AG09319 (cell line): ENCODE data around the gene KIRREL3.
"Not testable (repeated sequence)": the region's sequence is repeated elsewhere in the genome, so short reads cannot be mapped to it uniquely, and the experiment has no call there.

Experiments
- DNase-seq: peaks from one replicate; pipeline ENCODE4 v3.0.0-alpha.2; 2010; ENCODE audit warnings: low read depth; ENCODE audit errors: extremely low read depth
- TF ChIP-seq, protein P1 (sequence below): IDR thresholded peaks from 2 replicates; pipeline ENCODE4 v1.5.1; 2011; ENCODE audit warnings: low read depth, mild to moderate bottlenecking, inconsistent platforms, low read length, moderate library complexity

KIRREL3 gene

DNA sequence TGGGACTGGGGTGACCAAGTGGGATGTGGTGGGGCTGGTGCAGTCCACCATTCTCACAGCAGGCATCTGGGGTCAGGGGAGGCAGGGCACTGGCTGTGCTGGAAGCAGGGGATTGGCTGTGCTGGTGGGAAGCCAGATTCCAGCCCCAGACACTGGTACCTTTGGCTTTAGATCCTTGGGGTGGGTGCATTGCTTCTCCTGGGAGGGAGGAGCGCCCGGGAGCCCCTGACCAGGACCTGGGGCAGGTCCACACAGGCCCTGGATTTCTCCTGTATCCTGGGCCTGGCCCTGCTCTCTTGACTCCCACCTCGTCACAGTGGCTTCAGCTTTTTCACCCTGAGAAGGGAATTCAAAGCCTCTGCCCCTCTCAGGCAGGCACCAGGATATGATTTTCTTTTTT is 606.5 kb downstream of the KIRREL3 start:
- no peak for DNase-seq

DNA sequence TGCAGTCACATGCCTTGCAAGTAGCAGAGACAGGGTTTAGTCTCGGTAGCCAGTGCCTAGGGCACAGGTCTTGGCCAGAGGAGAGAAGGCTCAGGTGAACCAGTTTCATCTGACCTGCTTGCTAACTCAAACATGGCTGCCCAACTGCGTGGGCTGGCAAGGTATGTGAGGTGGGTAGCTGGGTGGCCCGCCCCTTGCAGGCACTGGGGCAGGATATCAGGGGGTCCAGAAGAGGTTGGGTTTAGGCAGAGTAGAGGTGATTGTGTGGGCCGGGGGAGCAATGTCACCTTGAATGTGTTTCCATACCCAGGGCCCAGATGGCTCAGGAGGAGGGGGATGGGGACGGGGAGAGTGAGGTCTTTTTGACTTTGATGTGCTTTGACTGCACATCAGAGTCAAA is 607.4 kb downstream of the KIRREL3 start:
- no peak for DNase-seq
- TF ChIP-seq, protein P1, sequence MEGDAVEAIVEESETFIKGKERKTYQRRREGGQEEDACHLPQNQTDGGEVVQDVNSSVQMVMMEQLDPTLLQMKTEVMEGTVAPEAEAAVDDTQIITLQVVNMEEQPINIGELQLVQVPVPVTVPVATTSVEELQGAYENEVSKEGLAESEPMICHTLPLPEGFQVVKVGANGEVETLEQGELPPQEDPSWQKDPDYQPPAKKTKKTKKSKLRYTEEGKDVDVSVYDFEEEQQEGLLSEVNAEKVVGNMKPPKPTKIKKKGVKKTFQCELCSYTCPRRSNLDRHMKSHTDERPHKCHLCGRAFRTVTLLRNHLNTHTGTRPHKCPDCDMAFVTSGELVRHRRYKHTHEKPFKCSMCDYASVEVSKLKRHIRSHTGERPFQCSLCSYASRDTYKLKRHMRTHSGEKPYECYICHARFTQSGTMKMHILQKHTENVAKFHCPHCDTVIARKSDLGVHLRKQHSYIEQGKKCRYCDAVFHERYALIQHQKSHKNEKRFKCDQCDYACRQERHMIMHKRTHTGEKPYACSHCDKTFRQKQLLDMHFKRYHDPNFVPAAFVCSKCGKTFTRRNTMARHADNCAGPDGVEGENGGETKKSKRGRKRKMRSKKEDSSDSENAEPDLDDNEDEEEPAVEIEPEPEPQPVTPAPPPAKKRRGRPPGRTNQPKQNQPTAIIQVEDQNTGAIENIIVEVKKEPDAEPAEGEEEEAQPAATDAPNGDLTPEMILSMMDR = no peak

More for the DNA sequence above, 606.5 kb downstream of the KIRREL3 start:
- TF ChIP-seq, protein P1 = no peak

DNA sequence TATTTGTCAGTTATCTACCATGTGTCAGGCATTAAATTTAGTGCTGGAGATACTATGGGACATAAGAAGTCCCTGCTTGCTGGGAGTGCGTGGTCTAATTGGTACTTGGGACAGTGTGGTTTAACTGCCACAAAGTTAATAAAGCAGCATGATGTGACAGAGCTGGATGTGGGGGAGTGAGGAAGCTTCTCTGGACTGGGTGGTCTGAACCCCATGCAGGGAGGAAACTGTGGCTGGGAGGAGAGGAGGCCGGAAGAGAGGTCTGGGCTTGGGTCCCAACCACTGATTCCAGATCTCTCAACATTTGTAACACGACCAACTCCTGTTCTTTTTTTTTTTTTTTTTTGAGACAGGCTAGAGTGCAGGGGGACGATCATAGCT is 607.9 kb downstream of the KIRREL3 start:
- TF ChIP-seq, protein P1 = no peak
- no peak for DNase-seq

DNA sequence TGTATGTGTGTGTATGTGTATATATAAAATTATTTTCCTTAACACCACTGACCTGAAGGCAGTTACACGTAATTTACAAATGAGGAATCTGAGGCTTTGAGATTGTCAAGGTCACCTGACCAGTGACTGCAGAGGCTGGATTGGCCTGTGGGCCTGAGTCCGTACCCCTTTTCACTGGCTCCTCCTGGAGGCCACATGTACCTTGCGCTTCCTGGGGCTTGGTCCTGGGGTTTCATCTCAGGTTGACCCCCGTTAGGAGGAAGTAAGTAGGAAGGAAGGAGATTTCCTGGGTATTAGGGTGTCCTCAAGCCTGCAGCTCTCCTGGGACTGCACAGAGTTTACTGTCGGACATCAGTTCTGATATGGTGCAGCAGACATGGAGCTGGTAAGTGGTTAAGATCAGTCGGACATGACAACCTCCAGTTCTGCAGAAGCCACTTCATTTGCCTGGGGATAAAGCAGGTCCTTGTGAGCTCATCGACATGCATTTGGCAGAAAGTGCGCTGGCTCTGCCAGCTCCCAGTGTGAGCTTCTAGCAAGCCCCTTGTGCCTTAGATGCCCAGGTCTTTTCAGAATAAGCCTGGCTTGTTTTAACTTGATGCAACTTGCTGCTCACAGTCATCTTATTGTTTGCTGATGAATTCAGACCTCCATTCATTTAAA is 608.5 kb downstream of the KIRREL3 start:
- no peak for DNase-seq
- TF ChIP-seq, protein P1 = no peak; the same call in 1 of the 2 replicates

DNA sequence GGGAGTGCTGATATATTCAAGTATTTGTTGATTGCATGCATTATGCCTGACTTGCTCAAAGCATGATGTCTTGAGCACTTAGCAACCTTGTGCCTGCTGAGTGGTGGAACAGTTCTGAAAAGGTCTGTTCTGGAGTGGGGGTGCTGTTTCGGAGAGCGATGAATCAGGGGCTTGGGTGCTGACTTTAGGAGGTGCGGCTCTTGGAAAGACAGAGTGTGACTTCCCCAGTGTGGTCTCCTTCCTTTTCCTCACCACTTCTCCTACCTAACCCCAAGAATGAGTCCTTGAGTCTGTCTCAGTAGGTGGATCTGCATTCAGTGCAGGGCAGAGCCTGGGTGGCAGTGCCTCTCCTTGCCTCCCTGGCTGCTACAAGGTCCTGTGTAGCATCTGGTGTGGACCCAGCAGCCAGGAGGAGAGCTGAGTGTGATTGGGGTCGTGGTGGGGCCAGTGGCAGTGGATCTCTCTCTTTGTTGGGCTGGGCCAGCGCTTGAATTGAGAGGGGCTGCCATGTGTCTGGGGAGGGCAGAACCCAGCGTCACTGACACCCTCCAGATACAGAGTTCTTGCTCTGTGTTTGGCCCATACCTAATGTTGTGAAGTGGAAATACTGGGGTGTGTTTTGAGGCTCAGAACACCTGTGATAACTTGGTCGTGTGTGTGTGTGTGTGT is 609.1 kb downstream of the KIRREL3 start:
- no peak for DNase-seq
- TF ChIP-seq, protein P1 = no peak

DNA sequence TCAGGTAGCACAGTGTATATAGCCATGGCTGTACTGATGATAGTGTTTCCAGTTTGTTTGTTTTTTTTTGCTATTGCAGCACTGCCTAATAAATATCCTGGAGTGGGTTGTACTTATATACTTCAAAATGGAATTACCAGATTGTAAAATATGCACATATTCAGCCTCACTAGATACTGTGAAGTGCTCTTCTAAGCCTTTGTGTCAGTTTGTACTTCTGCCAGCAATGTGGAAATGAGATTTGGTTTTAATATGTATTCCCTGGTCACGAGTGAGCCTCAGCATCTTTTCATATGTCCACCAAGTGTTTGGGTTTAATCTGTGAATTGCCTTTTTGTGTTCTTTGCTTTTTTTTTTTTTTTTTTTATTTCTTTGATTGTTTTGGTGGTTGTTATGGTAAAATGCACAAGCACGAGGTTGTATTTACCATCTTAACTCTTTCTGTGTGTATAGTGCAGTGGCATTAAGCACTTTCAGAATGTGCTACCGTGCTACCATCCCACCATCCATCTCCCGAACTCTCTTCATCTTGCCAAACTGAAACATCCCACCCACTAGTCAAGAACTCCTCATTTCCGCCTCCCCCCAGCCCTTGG is 610.2 kb downstream of the KIRREL3 start:
- no peak for DNase-seq
- TF ChIP-seq, protein P1 = no peak

DNA sequence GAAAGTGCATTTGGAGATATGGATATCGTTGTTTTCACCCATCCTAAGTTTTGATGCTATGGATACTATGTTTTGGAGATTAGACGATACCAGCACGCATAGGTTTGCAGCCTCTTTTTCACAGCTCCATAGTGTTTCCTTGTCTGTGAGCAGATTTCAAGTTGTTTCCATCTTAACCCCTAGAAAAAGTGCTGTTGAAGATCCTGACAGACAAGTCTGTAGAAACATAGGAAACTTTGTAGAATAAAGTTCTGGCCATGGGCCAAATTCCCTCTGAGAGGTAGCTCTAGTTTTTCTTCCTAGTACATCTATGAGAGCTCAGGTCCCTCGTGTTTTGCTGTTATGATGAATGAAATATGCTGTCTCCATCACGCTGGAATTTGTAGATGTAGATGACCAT is 612.7 kb downstream of the KIRREL3 start:
- TF ChIP-seq, protein P1 = no peak
- DNase-seq = no peak

DNA sequence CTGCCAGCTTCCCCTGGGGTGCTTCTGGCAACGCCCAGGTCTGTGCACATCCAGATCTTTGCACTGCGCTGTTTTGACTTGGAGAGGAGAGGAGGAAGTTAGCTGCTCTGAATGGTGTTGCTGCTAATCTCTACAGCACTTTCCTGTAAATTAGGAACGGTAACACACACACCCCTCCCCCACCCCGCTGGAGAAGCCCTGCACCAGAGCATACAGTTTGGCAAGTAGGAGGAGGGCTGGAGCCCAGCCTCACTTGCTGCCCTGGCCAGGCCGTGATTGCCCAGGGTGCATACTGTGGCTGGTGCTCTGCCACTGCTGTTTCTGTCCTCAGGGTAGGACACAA is 613.9 kb downstream of the KIRREL3 start:
- DNase-seq = not testable (repeated sequence)
